Activated CD8-positive, alpha-beta memory T cell treated with anti-CD3 and anti-CD28 coated beads, Interleukin-2, amount 50 U/mL, for 24 hours (primary cell): Measurements from ENCODE around the gene C2orf76.

Experiments used
- DNase-seq: peaks from one replicate; pipeline ENCODE4 v3.0.0-alpha.2; 2020; ENCODE audit errors: extremely low read depth

The C2orf76 gene

DNA sequence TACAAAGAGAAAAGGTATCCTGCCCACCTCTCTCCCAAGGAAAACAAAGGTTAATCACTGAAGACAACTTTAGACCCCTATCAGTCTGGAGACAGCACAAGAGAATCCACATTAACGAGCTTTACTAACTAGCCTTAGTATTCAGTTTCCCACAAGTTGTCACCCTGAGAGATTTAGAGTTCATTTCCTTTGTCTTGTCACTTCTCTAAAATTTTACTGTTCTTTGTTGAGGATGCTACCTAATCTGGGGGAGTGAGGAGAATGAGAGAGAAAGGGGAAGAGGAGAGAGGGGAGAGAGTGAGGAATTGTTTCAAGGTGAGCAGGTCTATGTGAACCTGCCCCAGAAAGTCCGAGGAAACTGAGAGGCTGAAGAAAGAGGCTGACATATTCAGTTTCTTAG, 28.4 kb downstream of the C2orf76 start:
- DNase-seq: no peak

DNA sequence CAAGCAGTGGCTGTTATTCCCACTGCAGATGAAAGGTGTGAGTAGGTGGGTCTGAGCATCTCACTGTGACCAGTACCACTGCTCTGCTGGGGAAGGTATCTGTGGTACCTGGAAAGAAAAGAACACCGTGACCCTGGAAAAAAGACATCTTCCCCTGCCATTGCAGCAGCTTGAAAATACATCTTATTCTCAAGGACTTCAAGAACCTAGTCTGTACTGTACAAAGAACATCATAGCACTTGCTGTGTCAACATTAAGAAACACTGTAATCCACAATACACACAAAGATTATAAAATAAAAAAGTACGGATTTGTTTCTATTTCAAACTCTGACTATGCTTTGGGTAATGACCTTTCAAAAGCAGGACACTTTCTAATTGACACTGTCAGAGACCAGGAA, 28.9 kb downstream of the C2orf76 start:
- DNase-seq: no peak

DNA sequence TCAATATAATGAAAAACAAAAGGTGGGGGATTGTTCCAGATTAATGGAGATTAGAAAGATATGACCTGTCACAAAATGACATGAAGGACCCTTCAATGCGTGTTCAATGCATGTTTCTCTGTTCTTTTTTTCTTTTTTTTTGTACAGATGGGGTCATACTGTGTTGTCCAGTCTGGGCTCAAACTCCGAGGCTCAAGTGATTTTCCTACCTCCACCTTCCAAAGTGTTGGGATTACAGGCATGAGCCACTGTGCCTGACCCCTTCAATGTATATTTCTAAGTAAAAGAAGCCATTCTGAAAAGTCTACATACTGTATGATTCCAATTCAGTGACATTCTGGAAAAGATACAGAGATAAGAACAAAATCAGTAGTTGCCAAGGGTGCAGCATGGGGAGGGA, 32.8 kb downstream of the C2orf76 start:
- DNase-seq: no peak

DNA sequence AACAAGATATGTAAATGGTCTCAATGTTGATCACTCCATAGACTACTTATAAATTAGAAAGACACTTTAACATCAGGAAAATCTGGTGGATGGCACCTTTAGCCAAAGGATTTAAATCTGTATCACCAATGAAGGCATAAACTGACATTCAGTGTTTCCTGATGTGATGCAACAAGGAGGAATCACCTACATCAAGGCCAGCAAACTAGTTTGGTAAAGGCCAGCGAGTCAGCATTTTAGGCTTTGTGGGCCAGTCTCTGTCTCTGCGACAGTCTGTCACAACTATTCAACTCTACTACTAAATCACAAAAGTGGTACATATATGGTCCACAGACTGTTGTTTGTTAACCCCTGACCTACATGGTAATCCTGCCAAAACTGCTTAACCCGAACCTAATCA, 33.3 kb downstream of the C2orf76 start:
- no peak for DNase-seq

DNA sequence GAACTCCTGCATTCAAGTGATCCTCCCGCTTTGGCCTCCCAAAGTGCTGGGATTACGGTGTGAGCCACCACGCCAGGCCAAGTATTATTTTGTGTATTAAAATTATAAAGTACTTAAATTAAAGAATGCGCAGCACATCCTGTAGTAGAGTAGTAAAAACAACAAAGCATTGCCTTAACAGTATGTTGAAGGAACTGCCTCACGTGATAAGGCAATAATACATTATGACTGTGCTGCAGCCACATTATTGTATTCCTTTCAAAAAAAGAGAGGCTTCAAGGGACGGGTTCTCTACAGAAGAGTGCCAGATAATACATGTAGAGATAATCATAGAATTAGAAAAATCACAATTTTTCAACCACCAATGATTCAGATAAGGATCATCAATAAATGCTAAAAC, 33.7 kb downstream of the C2orf76 start:
- no peak for DNase-seq

DNA sequence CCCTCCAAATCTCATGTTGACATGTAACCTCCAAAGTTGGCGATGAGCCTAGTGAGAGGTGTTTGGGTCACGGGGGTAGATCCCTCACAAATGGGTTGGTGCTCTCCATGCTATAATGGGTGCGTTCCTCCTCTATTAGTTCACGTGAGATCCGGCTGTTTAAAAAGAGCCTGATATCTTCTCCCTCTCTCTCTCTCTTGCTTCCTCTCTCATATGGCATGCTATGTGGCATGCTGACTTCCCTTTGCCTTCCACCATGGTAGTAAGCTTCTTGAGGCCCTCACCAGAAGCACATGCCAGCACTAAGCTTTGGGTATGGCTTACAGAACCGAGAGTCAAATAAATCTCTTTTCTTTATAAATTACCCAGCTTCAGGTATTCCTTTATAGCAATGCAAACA, 39.2 kb downstream of the C2orf76 start:
- DNase-seq: no peak

DNA sequence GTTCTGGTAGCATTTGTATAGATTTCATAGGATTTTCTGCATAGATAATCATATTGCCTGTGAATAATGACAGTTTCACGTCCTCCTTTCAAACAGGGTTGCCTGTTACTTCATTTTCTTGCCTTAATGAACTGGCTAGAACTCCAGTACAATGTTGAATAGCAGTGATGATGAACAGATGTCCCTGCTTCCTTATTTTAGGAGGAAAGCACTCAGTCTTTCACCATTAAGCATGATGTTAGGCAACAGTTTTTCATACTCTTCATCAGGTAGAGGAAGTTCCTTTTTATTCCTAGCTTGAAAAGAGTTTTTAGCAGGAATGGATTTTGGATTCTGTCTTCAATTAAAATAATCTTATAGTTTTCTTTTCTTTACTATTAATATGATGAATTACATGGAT, 39.7 kb downstream of the C2orf76 start:
- no peak for DNase-seq

DNA sequence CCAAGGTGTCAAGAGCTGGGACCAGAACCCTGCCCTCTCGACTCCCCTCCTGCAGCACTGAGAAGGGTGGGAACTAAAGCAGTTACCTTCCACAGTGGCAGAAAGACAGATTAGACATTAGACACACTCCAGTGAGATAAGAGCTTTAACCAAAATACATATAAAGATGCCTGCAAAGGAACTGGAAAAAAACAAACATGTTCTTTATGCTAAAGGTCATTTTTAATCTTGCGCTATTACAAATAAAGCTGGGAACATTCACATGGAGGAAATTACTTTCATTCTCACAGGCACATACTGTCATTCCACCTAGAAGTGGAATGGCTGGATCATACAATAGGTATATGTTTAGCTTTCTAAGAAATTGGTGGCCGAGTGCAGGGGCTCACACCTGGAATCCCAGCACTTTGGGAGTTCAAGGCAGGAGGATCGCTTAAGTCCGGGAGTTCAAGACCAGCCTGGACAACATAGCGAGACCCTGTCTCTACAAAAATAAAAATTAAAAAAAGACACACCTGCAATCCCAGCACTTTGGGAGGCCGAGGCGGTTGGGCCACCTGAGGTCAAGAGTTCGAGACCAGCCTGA, 41.9 kb downstream of the C2orf76 start:
- DNase-seq: no peak

DNA sequence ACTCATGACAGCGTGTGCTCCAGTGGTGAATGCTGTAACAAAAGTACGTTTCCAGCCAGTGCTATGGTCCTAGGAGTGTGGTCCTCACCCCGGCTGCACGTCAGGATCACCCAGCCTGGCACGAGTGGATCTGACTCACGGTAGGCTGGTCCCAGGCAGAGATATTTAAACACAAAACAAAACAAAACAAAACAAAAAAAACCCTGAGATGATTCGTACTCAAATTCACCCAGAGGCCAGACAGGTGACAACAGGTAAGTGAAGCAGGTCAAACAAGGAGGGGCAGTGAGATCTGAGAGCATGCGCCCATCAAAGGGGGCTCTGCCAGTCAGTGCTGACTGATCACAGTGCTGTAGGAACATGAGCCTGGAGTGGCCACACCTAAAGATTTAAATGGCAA, 43.2 kb downstream of the C2orf76 start:
- DNase-seq: no peak

DNA sequence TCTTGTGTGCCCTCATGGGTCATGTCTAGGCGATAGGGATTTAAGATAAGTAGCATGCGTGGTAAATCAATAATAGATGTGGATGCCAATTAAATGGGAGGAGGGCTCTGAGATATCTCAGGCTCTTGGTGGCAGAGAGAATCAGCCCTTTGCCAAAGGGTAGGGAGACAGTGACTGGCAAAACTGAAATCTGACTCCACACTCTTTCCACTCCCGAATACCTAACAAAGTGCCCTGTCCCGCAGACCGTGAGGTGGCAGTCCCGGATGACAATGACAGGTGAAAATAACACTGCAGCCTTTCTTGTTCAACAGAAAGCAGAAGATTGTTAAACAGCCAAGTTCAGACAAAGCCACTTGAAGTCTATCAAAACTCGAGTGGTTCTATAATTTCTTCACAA, 47.0 kb downstream of the C2orf76 start:
- no peak for DNase-seq

DNA sequence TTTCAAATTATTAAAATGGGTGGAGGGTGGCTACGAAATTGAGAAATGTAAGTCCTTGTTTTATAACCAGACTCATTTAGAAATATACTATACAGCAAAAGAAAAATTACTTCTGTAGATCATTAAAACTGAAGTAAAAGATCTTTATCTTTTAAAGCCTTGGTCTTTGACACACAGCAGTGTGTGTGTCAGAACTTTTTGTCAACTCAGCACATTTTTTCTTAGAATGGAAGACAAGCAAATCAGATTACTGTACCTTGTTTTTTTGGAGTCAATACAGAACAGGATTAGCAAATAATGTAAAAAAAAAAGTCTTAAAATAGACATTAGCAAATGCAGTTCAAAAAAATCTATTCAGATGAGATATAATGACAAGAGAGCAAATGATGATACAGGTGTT, 49.1 kb downstream of the C2orf76 start:
- no peak for DNase-seq

DNA sequence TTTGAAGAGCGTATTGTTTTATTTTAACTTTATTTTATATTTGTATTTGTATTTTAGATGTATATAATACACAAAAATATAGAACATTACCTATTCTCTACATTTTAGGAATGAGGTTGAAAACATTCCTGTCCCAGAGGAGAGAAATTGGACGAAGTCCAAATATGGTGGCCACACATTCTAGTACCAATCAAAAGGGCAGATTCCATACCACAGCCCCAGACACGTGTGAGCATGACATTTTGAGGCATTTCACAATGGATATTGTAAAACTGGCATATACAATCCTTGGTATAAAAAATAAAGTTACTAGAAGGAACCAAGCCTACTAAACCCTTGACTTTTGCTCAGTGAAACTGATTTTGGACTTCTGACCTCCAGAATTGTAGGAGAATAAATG, 50.6 kb downstream of the C2orf76 start:
- no peak for DNase-seq

DNA sequence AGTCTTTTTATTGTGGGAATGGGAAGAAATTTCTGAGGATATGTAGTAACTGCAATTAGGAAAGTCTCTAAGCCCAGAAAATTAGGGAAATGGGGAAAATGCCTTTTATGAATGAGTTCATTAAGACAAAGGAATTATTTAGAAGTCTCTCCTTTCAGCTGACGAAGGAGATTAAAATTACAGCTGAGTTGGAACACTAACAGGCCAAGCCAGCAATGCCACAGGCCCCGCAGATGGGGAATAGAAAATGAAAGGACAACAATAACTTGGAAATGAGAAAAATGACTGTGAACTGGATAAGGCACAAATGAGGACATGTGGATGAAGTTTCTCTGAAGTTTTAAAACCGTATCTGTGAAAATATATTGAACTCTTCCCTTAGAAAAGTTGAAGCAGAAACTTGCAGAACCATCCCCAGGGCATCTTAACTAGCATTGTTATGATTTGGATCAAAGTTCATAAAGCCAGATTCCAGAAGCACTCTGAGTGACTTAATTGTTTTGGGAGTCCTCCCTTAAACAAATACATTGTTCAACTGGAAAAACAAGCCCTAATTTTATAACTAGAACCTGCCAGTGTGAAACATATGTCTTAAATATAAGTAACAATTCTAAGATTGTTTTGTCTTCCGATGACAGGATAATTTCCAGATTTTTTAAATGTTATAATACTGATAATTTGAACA, 51.3 kb downstream of the C2orf76 start:
- DNase-seq: no peak

DNA sequence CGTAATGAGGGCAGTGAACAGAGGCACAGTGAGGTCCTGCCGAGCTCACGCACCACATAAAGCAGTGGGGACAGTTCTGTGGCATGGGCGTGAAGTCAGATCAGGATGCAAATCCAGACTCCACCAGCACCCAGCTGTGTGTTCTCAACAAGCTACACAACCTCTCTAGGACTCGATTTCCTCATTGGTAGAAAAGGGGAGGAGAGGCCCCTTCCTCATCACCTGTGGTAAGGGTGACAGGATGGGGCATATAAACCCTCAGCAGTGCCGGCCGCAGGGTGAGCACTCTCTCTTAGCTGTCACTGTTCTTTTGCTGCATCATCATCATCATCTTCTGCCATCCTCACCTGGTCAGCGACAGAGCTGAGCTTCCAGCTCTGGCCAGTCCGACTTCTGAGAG, 54.8 kb downstream of the C2orf76 start:
- no peak for DNase-seq

DNA sequence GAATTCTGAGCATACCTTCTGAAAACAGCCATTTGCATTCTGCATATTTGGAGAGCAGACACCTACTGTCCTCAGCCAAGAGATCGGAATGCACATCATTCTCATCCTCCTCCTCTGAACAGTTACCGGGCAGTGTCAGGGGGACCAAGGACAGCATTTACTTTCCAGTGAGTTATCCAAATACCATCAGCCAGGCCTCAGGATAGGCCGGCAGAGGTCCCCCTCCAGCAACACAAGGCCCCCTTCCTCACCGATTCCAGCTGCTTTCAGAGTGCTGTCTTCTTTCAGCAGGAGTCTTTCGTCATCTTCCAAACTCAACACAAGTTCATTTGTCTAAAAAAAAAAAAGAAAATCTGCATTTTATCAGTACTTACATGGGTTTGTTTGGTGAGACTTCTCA, 55.3 kb downstream of the C2orf76 start:
- no peak for DNase-seq

DNA sequence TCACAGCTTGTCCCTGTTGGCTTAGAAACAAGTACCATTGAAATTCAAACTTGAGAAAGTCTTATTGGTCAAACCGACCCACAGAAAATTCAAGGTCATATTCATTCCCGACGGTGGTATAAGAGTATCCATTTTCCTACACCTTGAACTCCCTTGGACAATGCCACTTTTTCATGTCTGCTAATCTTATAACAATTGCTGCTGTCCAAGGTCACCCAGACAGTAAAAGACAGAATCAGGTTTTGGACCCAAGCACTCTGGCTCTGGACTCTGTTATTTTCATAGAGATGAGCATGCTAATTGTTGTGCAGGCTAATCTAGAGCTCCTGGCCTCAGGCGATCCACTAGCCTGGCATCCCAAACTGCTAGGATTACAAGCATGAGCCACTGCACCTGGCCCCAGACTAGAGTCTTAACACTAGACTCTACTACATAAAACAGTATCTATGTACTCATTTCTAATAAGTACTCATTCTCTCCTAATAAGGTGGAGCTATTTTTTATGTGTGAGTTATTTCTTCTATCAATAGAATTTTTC, 57.8 kb downstream of the C2orf76 start:
- DNase-seq: no peak

DNA sequence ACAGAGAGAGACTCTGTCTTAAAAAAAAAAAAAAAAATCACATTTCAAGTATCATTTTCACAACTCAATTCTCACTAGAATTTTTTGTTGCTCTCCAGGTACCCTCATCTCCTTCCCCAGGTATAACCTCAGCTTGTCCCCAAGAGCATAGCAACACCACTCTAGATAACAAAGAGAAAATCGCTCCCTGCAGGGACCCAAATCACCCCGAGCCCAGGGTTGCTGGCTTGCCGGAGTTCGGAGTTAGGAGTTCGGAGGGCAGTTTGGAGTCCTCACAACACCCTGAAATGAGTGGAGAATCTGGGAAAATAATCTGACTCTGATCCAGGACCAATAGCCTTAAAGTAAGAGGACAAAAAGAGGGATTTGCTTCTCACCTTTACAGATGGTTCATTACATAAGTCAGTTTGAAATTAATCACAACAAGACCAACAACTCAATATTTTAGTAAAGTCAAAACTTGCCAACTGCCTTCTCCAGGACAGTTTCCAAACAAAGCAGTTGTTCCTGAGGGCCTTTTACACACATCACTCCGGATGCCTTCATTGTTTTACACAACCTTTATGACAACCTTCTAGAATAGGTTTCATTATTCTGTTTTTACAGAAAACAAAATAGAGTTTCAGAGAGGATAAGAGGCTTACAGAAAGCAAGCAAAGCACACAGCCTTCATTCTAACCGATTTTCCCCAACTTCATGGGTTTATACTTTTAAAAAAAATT, 59.1 kb downstream of the C2orf76 start:
- DNase-seq: no peak

DNA sequence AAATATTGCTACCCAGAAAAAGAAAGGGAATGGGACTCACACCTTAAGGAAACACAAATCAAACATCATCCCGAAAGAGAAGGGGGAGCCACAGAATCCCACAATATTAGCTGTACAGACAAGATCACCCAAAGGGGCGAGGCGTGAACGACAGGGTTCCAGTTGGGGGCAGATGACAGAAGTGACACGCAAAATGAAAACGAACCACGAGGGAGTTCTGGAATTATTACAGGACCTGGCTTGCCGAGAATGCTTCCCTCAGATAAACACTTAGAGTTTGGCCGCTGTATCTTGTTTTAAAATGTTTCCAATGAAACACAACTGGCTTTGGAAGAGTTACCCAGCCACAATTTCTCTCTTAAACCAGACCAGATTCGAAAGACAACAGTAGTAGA, 60.4 kb downstream of the C2orf76 start:
- no peak for DNase-seq

DNA sequence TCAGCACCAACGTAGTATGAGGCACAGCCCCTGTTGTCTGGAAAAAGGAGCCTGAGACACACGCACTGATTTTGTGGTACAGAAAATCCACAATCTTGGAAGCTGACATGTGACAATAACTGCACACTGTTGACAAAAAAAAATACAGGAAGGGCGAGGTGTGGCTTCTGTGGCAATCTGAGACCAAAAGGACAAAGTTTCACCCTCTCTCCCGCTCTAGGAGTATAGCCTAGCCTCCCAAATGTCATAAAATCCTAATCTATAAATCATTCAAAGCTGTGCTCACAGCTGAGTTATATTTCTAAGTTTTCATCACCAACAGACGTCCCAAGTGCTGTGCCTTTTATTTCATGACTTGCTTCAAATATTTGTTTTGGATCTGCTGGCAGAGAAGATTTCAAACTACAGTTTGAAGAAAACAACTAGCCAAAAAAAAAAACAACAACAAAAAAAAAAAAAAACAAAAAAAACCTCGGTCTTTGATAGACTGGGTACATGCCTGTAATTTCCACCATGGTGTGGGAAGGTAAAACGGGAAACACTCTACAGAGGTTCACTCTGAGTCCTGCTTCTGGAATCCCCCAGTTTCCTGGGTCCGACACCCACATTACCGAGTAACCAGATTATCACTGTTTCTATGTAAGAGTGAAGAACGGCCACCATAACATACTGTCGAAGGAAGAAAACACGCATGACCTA, 61.0 kb downstream of the C2orf76 start:
- no peak for DNase-seq

DNA sequence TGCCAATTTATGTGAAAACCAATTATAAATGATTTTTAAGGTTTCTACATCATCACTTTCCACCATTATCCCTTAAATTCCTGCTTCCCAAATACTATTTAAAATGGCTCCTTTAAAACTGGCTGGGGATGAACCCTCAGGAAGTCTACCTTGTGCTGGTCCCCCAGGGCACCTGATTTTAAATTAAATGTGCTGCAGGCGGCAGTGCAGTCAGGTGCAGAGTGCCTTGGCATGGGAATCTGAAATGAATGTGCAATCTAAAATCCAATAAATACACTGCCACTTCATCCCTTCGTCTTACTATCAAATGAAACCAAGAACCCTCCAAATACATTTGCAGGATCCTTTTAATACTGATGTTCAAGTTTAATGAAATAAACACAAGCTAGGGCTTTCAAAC, 61.8 kb downstream of the C2orf76 start:
- DNase-seq: no peak

DNA sequence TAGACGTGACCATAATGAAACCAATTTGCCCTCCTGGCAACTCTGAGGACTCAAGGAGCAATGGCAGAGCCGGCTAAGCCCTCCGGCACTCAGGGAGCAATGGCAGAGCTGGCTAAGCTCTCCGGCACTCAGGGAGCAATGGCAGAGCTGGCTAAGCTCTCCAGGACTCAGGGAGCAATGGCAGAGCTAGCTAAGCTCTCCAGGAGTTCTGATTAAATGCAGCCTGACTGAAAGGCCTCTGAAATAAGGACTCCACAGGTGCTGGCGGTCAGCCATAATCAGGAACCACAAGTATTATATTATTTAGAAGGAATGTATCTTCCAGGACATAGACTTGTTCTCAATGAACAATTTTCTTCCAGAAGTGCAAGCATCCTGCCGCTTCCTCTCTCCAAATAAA, 65.2 kb downstream of the C2orf76 start:
- no peak for DNase-seq

DNA sequence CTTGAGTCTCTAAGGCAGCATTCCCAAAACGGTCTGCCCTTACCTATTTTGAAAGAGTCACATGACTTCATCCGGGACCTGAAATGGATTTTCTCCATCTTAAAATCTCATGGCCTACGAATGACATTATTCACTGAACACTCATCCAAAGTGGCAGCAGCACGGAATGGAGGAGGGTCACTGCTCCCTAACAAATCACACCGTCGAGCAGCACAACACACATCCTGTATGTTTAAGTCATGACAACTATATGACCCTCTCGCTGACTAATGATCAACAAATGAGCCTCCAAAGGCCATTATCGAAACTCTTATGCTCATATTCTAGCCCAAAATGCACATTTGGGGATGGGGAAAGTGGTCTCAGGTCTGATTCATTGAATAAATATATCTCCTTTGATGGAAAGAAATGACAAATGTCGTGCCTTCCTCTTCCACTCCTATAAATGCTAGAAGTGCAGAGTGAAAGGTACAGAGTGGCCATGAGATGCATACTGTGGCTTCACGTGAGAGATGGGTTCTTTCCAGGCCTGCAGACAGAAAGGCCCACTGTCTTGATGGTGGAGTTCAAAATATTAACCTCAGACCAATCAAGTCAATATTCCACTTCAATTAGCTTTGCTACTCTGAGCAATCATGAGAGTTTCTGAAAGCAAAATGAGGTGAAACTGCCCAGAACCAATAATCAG, 70.8 kb downstream of the C2orf76 start:
- no peak for DNase-seq
